Measurements from ENCODE around the gene ARMS2. TPM values are rescaled to one million over a fixed set of nuclear protein-coding genes. Genes with fewer than 3 reads are reported as not detected.

ARMS2 gene
- total RNA-seq, 2 experiments from 2014 or later = not detected

- intact Hi-C loops (cut with DNase I, micrococcal nuclease) = no loop called here
- peak in 7 of 14 experiments; percentile 3 to 67 (median 38) for DNase-seq
- H3K9me3 ChIP-seq (ENCODE audit: control insufficient read depth in 1 of 2, insufficient read depth in 1 of 2, low read length in 2 of 2) = no peaks in the 10 kb centered on the region
- Mint-ChIP-seq H3K4me1 (ENCODE audit: low read depth) (peaks cover 12% of the 10 kb centered on the region), H3K27me3 (peaks cover 7% of the 10 kb centered on the region), H3K9me3 (no peaks in the 10 kb centered on the region), H3K27ac (no peak overlapping the region), H3K36me3 (ENCODE audit: low read depth) (no peaks in the 10 kb centered on the region), H3K4me3 (no peak overlapping the region)
- no peak overlapping the region for H3K4me3 ChIP-seq (ENCODE audit: low read length)
- POLR2A ChIA-PET = no interaction called here
- H3K36me3 ChIP-seq (ENCODE audit: insufficient read depth, low read length) = no peaks in the 10 kb centered on the region
- CTCF ChIA-PET = no interaction called here
- no peaks in the 10 kb centered on the region for H3K27me3 ChIP-seq (ENCODE audit: control insufficient read depth in 1 of 2, insufficient read depth in 2 of 2, low read length in 2 of 2)
- no peak overlapping the region for H3K27ac ChIP-seq (ENCODE audit: low read depth in 1 of 2, low read length in 2 of 2)
- ATAC-seq (ENCODE audit: poor library complexity) = peak; percentile 78
- peaks cover 25% of the 10 kb centered on the region for H3K4me1 ChIP-seq (ENCODE audit: insufficient read depth, low read length)
- TF ChIP-seq, protein P1, sequence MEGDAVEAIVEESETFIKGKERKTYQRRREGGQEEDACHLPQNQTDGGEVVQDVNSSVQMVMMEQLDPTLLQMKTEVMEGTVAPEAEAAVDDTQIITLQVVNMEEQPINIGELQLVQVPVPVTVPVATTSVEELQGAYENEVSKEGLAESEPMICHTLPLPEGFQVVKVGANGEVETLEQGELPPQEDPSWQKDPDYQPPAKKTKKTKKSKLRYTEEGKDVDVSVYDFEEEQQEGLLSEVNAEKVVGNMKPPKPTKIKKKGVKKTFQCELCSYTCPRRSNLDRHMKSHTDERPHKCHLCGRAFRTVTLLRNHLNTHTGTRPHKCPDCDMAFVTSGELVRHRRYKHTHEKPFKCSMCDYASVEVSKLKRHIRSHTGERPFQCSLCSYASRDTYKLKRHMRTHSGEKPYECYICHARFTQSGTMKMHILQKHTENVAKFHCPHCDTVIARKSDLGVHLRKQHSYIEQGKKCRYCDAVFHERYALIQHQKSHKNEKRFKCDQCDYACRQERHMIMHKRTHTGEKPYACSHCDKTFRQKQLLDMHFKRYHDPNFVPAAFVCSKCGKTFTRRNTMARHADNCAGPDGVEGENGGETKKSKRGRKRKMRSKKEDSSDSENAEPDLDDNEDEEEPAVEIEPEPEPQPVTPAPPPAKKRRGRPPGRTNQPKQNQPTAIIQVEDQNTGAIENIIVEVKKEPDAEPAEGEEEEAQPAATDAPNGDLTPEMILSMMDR (IDR thresholded peaks at IDR 0.05) = no peak
Measured at GRCh38 chr10:122490786-122491680, 36.6 kb downstream of the ARMS2 start.

- Histone ChIP-seq H3K4me3 (ENCODE audit: low read length) (no peak overlapping the region), H3K27me3 (ENCODE audit: control insufficient read depth in 1 of 2, insufficient read depth in 2 of 2, low read length in 2 of 2) (no peaks in the 10 kb centered on the region), H3K4me1 (ENCODE audit: insufficient read depth, low read length) (peaks cover 32% of the 10 kb centered on the region), H3K9me3 (ENCODE audit: control insufficient read depth in 1 of 2, insufficient read depth in 1 of 2, low read length in 2 of 2) (no peaks in the 10 kb centered on the region), H3K36me3 (ENCODE audit: insufficient read depth, low read length) (no peaks in the 10 kb centered on the region), H3K27ac (ENCODE audit: low read depth in 1 of 2, low read length in 2 of 2) (no peak overlapping the region)
- TF ChIP-seq, protein P1 (IDR thresholded peaks at IDR 0.05) = no peak
- Mint-ChIP-seq H3K36me3 (ENCODE audit: low read depth) (no peaks in the 10 kb centered on the region), H3K4me3 (no peak overlapping the region), H3K27me3 (peaks cover 7% of the 10 kb centered on the region), H3K4me1 (ENCODE audit: low read depth) (peaks cover 19% of the 10 kb centered on the region), H3K9me3 (no peaks in the 10 kb centered on the region), H3K27ac (no peak overlapping the region)
- ATAC-seq (ENCODE audit: poor library complexity) (no peak), DNase-seq (peak in 1 of 14 experiments; percentile 15)
- CTCF ChIA-PET = no interaction called here
- intact Hi-C loops (cut with DNase I, micrococcal nuclease) = no loop called here
- POLR2A ChIA-PET = no interaction called here
Measured at GRCh38 chr10:122492006-122492405, 37.6 kb downstream of the ARMS2 start.

- no peaks in the 10 kb centered on the region for H3K36me3 ChIP-seq (ENCODE audit: insufficient read depth, low read length)
- TF ChIP-seq, protein P1 (IDR thresholded peaks at IDR 0.05) = no peak
- no peaks in the 10 kb centered on the region for H3K9me3 ChIP-seq (ENCODE audit: control insufficient read depth in 1 of 2, insufficient read depth in 1 of 2, low read length in 2 of 2)
- H3K27me3 ChIP-seq (ENCODE audit: control insufficient read depth in 1 of 2, insufficient read depth in 2 of 2, low read length in 2 of 2) = no peaks in the 10 kb centered on the region
- peaks cover 32% of the 10 kb centered on the region for H3K4me1 ChIP-seq (ENCODE audit: insufficient read depth, low read length)
- CTCF ChIA-PET = interaction anchor here (1.0 kb wide), 1 partner anchor 194 kb away, joined by 3 read pairs; no protein-coding TSS in a partner anchor
- H3K4me3 ChIP-seq (ENCODE audit: low read length) = no peak overlapping the region
- Mint-ChIP-seq H3K27me3 (peaks cover 7% of the 10 kb centered on the region), H3K27ac (no peak overlapping the region), H3K36me3 (ENCODE audit: low read depth) (no peaks in the 10 kb centered on the region), H3K4me1 (ENCODE audit: low read depth) (peaks cover 19% of the 10 kb centered on the region), H3K4me3 (no peak overlapping the region), H3K9me3 (no peaks in the 10 kb centered on the region)
- no peak for ATAC-seq (ENCODE audit: poor library complexity)
- POLR2A ChIA-PET = no interaction called here
- no peak for DNase-seq
- no peak overlapping the region for H3K27ac ChIP-seq (ENCODE audit: low read depth in 1 of 2, low read length in 2 of 2)
- intact Hi-C loops (cut with DNase I, micrococcal nuclease) = no loop called here
Measured at GRCh38 chr10:122492999-122493481, 38.6 kb downstream of the ARMS2 start.

All from CD4-positive, alpha-beta T cell (primary cell).